SK-N-MC (cell line): ENCODE data around the gene LTB4R.

Source experiments
- EZH2 ChIP-seq: fragments of 200-600 bp; sonication (generic); IDR thresholded peaks from one replicate; pipeline ENCODE4 v1.6.1; 2017; ENCODE audit warnings: antibody characterized with exemption
- POLR2AphosphoS5 ChIP-seq: IDR thresholded peaks from 2 replicates; pipeline ENCODE4 v1.6.1; 2012; ENCODE audit warnings: mild to moderate bottlenecking, low read depth, low read length, borderline replicate concordance

GRCh38 chr14:24284501-24285035 is 26.7 kb upstream of the LTB4R start:
- no peak for TF ChIP-seq EZH2
- TF ChIP-seq POLR2AphosphoS5 = no peak
